ENCODE data around the gene UBE2G2. TPM values are rescaled to one million over a fixed set of nuclear protein-coding genes. Genes with fewer than 3 reads are reported as not detected.

UBE2G2 gene
- total and polyA plus RNA-seq, 2 experiments from 2014 or later: 55.2 to 61.6 TPM

DNA sequence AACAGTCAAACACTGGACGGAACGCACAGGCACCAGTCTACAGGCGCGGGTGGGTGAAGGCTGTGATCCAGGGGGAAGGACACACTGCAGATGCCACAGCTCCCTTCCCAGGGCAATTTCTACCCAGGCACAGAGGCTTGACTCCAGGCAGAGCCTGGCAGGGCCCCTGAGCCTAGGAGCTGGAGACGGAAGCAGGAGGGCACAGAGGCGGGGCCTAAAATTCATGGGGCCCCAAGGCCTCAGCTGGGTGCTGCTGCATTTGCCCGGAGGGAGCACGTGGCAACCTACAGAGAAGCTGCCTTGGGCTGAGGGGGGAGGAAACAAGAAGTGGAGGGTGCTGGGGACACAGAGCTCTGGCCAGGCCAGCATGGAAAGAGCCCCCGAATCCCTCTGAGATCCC lies 41.2 kb downstream of the UBE2G2 start:
- Histone ChIP-seq H3K9me2 (replicated peaks; ENCODE audit: insufficient read depth) (no peaks in the 10 kb centered on the region), H3K4me1 (ENCODE audit: insufficient read depth) (no peaks in the 10 kb centered on the region), H2AFZ (no peak overlapping the region), H3K4me2 (no peak overlapping the region), H3K79me2 (no peaks in the 10 kb centered on the region), H3K27ac (no peak overlapping the region), H3K36me3 (replicated peaks; ENCODE audit: insufficient read depth, low read depth) (no peaks in the 10 kb centered on the region), H3K9me3 (ENCODE audit: low read depth) (no peaks in the 10 kb centered on the region), H3K27me3 (no peaks in the 10 kb centered on the region), H4K20me1 (ENCODE audit: insufficient read depth, poor library complexity, severe bottlenecking) (no peaks in the 10 kb centered on the region), H3K4me3 (no peak overlapping the region)
- DNase-seq (ENCODE audit: low spot score): no peak
- 81% methylated on average over 9 of the region's 9 CpGs for WGBS (ENCODE audit: low lambda C conversion rate, missing lambda C conversion rate)
- TF ChIP-seq EZH2 (IDR thresholded peaks at IDR 0.05; ENCODE audit: borderline replicate concordance) (no peak), EZH2phosphoT487 (IDR thresholded peaks at IDR 0.05; ENCODE audit: low read depth, severe bottlenecking, unreplicated experiment) (no peak)
- TF ChIP-seq, protein P1, sequence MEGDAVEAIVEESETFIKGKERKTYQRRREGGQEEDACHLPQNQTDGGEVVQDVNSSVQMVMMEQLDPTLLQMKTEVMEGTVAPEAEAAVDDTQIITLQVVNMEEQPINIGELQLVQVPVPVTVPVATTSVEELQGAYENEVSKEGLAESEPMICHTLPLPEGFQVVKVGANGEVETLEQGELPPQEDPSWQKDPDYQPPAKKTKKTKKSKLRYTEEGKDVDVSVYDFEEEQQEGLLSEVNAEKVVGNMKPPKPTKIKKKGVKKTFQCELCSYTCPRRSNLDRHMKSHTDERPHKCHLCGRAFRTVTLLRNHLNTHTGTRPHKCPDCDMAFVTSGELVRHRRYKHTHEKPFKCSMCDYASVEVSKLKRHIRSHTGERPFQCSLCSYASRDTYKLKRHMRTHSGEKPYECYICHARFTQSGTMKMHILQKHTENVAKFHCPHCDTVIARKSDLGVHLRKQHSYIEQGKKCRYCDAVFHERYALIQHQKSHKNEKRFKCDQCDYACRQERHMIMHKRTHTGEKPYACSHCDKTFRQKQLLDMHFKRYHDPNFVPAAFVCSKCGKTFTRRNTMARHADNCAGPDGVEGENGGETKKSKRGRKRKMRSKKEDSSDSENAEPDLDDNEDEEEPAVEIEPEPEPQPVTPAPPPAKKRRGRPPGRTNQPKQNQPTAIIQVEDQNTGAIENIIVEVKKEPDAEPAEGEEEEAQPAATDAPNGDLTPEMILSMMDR (IDR thresholded peaks at IDR 0.05; ENCODE audit: poor library complexity): no peak

DNA sequence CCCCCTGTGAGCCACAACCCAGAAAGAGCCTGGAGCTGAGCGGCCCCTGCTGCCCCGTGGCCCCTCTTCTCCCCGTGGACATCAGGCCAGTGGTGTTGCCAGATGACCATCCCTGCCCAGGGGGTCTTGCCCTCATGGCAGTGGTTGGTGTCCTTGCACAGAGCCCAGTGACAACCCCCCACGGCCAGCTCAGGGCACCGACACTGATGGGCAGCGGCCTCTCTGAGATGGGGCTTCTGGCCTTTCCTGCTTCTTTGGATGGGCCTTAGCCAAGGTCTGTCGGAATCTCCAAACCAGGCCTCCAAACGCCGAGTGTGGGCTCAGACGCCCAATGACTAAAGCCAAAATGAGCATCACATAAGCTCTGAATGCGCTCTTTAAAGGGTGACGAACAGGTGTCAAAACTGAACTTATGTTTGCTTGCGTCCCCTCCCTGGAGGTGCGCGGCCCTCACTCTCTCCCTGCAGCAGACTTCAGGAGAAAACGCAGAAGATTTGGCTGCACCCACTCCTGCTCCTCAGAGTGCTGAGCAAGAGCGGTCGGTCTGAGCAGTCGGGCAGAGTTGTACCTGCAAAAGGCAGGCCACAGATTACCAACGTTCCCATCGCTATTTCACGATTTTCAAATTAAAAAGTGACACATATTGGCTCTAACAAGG lies 41.9 kb downstream of the UBE2G2 start:
- Histone ChIP-seq H3K79me2 (no peaks in the 10 kb centered on the region), H3K9me3 (ENCODE audit: low read depth) (no peaks in the 10 kb centered on the region), H3K27me3 (no peaks in the 10 kb centered on the region), H3K4me2 (no peak overlapping the region), H4K20me1 (ENCODE audit: insufficient read depth, poor library complexity, severe bottlenecking) (no peaks in the 10 kb centered on the region), H3K4me1 (ENCODE audit: insufficient read depth) (no peaks in the 10 kb centered on the region), H3K36me3 (replicated peaks; ENCODE audit: insufficient read depth, low read depth) (no peaks in the 10 kb centered on the region), H2AFZ (no peak overlapping the region), H3K4me3 (no peak overlapping the region), H3K9me2 (replicated peaks; ENCODE audit: insufficient read depth) (no peaks in the 10 kb centered on the region), H3K27ac (no peak overlapping the region)
- no peak for DNase-seq (ENCODE audit: low spot score)
- TF ChIP-seq, protein P1 (IDR thresholded peaks at IDR 0.05; ENCODE audit: poor library complexity): no peak
- TF ChIP-seq EZH2 (IDR thresholded peaks at IDR 0.05; ENCODE audit: borderline replicate concordance): no peak
- no peak for TF ChIP-seq EZH2phosphoT487 (IDR thresholded peaks at IDR 0.05; ENCODE audit: low read depth, severe bottlenecking, unreplicated experiment)
- WGBS (ENCODE audit: low lambda C conversion rate, missing lambda C conversion rate): 95% methylated on average over 21 of the region's 22 CpGs

DNA sequence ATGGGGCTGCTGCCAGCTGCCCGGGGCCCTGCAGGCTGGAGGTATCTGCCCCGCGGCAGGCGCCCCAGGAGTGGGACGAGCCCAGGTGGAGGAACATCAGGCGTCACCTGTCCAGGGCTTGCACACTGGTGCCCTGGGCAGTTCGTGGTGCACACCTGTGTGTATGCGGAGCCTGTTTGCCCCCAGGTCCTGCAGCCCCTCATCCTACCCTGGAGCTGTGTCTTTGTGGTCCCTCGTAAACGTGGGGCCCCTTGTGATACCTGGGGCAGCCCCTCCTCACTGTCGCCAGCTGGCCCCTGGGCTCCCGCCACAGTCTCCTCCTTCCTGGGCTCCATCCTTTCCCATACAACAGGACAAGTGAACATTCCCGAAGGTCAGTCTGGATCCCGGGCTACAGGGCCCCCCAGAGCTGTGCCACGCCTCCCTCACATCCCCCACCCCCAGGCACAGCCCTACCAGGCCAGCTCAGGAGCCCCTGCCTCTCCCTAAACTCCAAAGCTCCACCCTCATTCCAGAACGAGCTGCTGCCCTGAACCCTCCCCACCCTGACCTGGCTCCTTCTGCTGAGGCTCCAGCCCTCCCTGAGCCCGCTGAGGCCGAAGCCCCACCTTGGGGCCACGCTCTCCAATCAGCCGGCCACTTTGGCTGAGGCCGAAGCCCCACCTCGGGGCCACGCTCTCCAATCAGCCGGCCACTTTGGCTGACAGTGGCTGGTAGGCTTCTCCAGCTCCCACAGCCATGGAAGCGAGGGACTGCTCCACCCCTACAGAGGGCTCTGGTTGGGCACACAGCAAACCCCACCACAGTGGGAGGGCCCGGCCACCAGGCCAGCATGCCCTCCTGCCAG lies 42.6 kb downstream of the UBE2G2 start:
- Histone ChIP-seq H3K27ac (no peak overlapping the region), H3K27me3 (no peaks in the 10 kb centered on the region), H2AFZ (no peak overlapping the region), H3K79me2 (no peaks in the 10 kb centered on the region), H3K9me3 (ENCODE audit: low read depth) (no peaks in the 10 kb centered on the region), H3K4me2 (no peak overlapping the region), H3K36me3 (replicated peaks; ENCODE audit: insufficient read depth, low read depth) (no peaks in the 10 kb centered on the region), H3K4me1 (ENCODE audit: insufficient read depth) (no peaks in the 10 kb centered on the region), H3K4me3 (no peak overlapping the region), H4K20me1 (ENCODE audit: insufficient read depth, poor library complexity, severe bottlenecking) (no peaks in the 10 kb centered on the region), H3K9me2 (replicated peaks; ENCODE audit: insufficient read depth) (no peaks in the 10 kb centered on the region)
- no peak for TF ChIP-seq EZH2phosphoT487 (IDR thresholded peaks at IDR 0.05; ENCODE audit: low read depth, severe bottlenecking, unreplicated experiment)
- no peak for TF ChIP-seq EZH2 (IDR thresholded peaks at IDR 0.05; ENCODE audit: borderline replicate concordance)
- TF ChIP-seq, protein P1 (IDR thresholded peaks at IDR 0.05; ENCODE audit: poor library complexity): no peak
- WGBS (ENCODE audit: low lambda C conversion rate, missing lambda C conversion rate): 86% methylated on average over 21 of the region's 26 CpGs
- no peak for DNase-seq (ENCODE audit: low spot score)
